Astrocyte (in vitro differentiated cells and primary cell): ENCODE measurements around the gene WDR5. TPM values are rescaled to one million over a fixed set of nuclear protein-coding genes. Genes with fewer than 3 reads are reported as not detected.

ENCODE experiments used
- DNase-seq: peaks from one replicate; pipeline ENCODE4 v3.0.0-alpha.2; 2010; ENCODE audit warnings: low read depth
- FAIRE-seq: peaks from 2 replicates; lab custom pipeline; 2011; peaks lifted over from hg19 to GRCh38; lab: Jason Lieb, UNC
- H2AFZ ChIP-seq: 2 replicates; pipeline ENCODE4 v1.6.0; 2012; ENCODE audit warnings: low read depth, low read length, inconsistent platforms
- H3K27ac ChIP-seq: 2 replicates; pipeline ENCODE4 v1.5.1; 2011; ENCODE audit warnings: low read depth, low read length, inconsistent platforms
- H3K27me3 ChIP-seq: 2 replicates; pipeline ENCODE4 v1.6.0; 2011; ENCODE audit warnings: low read length, inconsistent platforms; ENCODE audit not compliant: insufficient read depth
- H3K36me3 ChIP-seq: 2 replicates; pipeline ENCODE4 v1.5.1; 2011; ENCODE audit warnings: low read length, inconsistent platforms; ENCODE audit not compliant: insufficient read depth
- H3K4me1 ChIP-seq: 2 replicates; pipeline ENCODE4 v1.5.1; 2011; ENCODE audit warnings: low read length, inconsistent platforms; ENCODE audit not compliant: insufficient read depth
- H3K4me2 ChIP-seq: 2 replicates; pipeline ENCODE4 v1.6.0; 2012; ENCODE audit warnings: low read length, inconsistent platforms
- H3K4me3 ChIP-seq: 2 replicates; pipeline ENCODE4 v1.5.1; 2011; ENCODE audit warnings: low read depth, mild to moderate bottlenecking, low read length, inconsistent platforms; ENCODE audit not compliant: insufficient read depth
- H3K79me2 ChIP-seq: 2 replicates; pipeline ENCODE4 v1.6.0; 2012; ENCODE audit warnings: mild to moderate bottlenecking, low read length, inconsistent platforms; ENCODE audit not compliant: insufficient read depth
- H3K9ac ChIP-seq: 2 replicates; pipeline ENCODE4 v1.6.0; 2012; ENCODE audit warnings: mild to moderate bottlenecking, low read length, inconsistent platforms
- H3K9me3 ChIP-seq: 2 replicates; pipeline ENCODE4 v1.5.1; 2012; ENCODE audit warnings: low read depth, mild to moderate bottlenecking, low read length, inconsistent platforms; ENCODE audit not compliant: insufficient read depth
- H4K20me1 ChIP-seq: 2 replicates; pipeline ENCODE4 v1.6.0; 2012; ENCODE audit warnings: low read length, inconsistent platforms; ENCODE audit not compliant: insufficient read depth
- H3K27ac Mint-ChIP-seq: one replicate; pipeline ENCODE4 v1.8.0; 2021; ENCODE audit warnings: mild to moderate bottlenecking, mixed read lengths; ENCODE audit not compliant: unreplicated experiment
- H3K27me3 Mint-ChIP-seq: one replicate; pipeline ENCODE4 v1.8.0; 2021; ENCODE audit warnings: low read depth, mixed read lengths; ENCODE audit not compliant: unreplicated experiment
- H3K36me3 Mint-ChIP-seq: one replicate; pipeline ENCODE4 v1.8.0; 2021; ENCODE audit warnings: low read depth, mixed read lengths; ENCODE audit not compliant: unreplicated experiment
- H3K4me1 Mint-ChIP-seq: one replicate; pipeline ENCODE4 v1.8.0; 2021; ENCODE audit warnings: low read depth, mixed read lengths; ENCODE audit not compliant: unreplicated experiment
- H3K4me3 Mint-ChIP-seq: one replicate; pipeline ENCODE4 v1.8.0; 2021; ENCODE audit warnings: mild to moderate bottlenecking, moderate library complexity, mixed read lengths; ENCODE audit not compliant: unreplicated experiment
- H3K9me3 Mint-ChIP-seq: one replicate; pipeline ENCODE4 v1.8.0; 2021; ENCODE audit warnings: mild to moderate bottlenecking, mixed read lengths; ENCODE audit not compliant: unreplicated experiment
- EZH2 ChIP-seq: IDR thresholded peaks from 2 replicates; pipeline ENCODE4 v1.6.1; 2012; ENCODE audit warnings: mild to moderate bottlenecking, low read length, inconsistent platforms; ENCODE audit not compliant: insufficient read depth
- total RNA-seq: library from RNA; stranded (reverse); gene quantifications from 2 replicates; pipeline ENCODE4 v1.2.1, GENCODE V29; 2021
- TF ChIP-seq, protein P1 (sequence below): IDR thresholded peaks from 2 replicates; pipeline ENCODE4 v1.5.1; 2011; ENCODE audit warnings: low read depth, mild to moderate bottlenecking, inconsistent platforms, low read length, moderate library complexity; ENCODE audit not compliant: insufficient read depth

The WDR5 gene
- total RNA-seq, 1 donor from 2014 or later = 28.1 TPM

DNA sequence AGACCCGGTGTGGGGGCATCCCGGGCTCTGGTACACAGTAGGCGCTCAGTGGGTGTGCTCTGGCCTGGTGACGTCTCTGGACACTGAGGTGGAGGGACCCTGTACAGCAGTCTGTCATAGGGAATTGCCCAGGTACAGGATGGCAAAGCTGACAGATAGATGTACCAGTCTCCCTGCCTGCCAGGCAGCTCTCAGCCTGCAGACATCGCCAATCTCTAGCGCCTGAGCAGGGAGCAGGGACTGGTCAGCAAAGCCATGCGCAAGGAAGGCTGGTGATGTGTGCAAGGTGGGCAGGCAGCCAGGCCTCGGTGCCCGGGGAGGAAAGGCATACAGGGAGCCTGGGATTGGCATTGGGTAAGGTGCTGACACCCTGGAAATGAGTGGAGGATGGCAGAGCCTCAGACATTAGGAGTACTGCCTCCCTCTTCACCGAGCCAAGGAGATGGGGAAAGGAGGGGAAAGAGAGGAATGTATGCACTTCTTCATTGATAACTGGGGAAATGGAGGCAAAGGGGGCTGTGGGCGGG is 34.2 kb upstream of the WDR5 start:
- no peak for TF ChIP-seq EZH2
- TF ChIP-seq, protein P1, sequence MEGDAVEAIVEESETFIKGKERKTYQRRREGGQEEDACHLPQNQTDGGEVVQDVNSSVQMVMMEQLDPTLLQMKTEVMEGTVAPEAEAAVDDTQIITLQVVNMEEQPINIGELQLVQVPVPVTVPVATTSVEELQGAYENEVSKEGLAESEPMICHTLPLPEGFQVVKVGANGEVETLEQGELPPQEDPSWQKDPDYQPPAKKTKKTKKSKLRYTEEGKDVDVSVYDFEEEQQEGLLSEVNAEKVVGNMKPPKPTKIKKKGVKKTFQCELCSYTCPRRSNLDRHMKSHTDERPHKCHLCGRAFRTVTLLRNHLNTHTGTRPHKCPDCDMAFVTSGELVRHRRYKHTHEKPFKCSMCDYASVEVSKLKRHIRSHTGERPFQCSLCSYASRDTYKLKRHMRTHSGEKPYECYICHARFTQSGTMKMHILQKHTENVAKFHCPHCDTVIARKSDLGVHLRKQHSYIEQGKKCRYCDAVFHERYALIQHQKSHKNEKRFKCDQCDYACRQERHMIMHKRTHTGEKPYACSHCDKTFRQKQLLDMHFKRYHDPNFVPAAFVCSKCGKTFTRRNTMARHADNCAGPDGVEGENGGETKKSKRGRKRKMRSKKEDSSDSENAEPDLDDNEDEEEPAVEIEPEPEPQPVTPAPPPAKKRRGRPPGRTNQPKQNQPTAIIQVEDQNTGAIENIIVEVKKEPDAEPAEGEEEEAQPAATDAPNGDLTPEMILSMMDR = no peak
- Mint-ChIP-seq H3K4me1 (no peaks in the 10 kb centered on the region), H3K9me3 (peaks cover 11% of the 10 kb centered on the region), H3K36me3 (peaks cover 2% of the 10 kb centered on the region), H3K27ac (no peak overlapping the region), H3K27me3 (peaks cover 42% of the 10 kb centered on the region), H3K4me3 (no peak overlapping the region)
- Histone ChIP-seq H3K4me2 (no peak overlapping the region), H3K9ac (no peak overlapping the region), H3K9me3 (peaks cover 3% of the 10 kb centered on the region), H2AFZ (no peak overlapping the region), H3K4me1 (no peaks in the 10 kb centered on the region), H4K20me1 (no peaks in the 10 kb centered on the region), H3K79me2 (no peaks in the 10 kb centered on the region), H3K36me3 (no peaks in the 10 kb centered on the region), H3K27ac (no peak overlapping the region), H3K27me3 (peaks cover 8% of the 10 kb centered on the region), H3K4me3 (no peak overlapping the region)
- FAIRE-seq = no peak
- DNase-seq = no peak

DNA sequence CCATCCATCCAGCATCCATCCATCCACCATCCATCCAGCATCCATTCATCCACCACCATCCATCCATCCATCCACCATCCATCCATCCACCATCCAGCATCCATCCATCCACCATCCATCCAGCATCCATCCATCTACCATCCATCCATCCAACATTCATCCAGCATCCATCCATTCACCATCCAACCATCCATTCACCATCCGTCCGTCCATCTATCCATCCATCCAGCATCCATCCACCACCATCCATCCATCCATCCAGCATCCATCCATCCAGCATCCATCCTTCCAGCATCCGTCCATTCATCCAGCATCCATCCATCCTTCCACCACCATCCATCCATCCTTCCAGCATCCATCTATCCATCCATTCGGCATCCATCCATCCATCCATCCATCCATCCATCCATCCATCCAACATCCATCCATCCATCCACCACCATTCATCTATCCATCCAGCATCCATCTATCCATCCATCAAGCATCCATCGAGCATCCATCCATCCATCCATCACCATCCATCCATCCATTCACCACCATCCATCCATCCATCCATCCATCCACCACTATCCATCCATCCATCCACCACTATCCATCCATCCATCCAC is 32.4 kb upstream of the WDR5 start:
- TF ChIP-seq EZH2 = no peak
- TF ChIP-seq, protein P1 = no peak
- Mint-ChIP-seq H3K4me1 (no peaks in the 10 kb centered on the region), H3K4me3 (no peak overlapping the region), H3K36me3 (peaks cover 2% of the 10 kb centered on the region), H3K9me3 (peaks cover 11% of the 10 kb centered on the region), H3K27ac (no peak overlapping the region), H3K27me3 (peaks cover 39% of the 10 kb centered on the region)
- Histone ChIP-seq H3K36me3 (no peaks in the 10 kb centered on the region), H2AFZ (no peak overlapping the region), H3K4me1 (no peaks in the 10 kb centered on the region), H4K20me1 (no peaks in the 10 kb centered on the region), H3K4me2 (no peak overlapping the region), H3K9me3 (peaks cover 3% of the 10 kb centered on the region), H3K79me2 (no peaks in the 10 kb centered on the region), H3K4me3 (no peak overlapping the region), H3K27ac (no peak overlapping the region), H3K27me3 (peaks cover 10% of the 10 kb centered on the region), H3K9ac (no peak overlapping the region)
- FAIRE-seq (no peak), DNase-seq (no peak)

DNA sequence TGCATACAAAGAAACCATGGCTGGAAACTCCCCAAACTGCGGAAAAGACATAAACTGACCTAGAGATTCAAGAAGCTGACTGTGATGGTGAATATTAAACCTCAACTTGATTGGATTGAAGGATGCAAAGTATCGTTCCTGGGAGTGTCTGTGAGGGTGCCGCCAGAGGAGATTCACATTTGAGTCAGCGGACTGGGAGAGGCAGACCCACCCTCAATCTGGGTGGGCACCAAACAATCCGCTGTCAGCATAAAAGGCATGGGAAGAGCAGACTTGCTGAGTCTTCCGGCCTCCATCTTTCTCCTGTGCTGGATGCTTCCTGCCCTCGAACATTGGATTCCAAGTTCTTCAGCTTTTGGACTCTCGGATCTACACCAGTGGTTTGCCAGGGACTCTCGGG is 24.8 kb upstream of the WDR5 start:
- H3K36me3 Mint-ChIP-seq = no peaks in the 10 kb centered on the region
- H3K9ac ChIP-seq = no peak overlapping the region
- H3K27me3 ChIP-seq = peaks cover 2% of the 10 kb centered on the region
- no peaks in the 10 kb centered on the region for H3K27me3 Mint-ChIP-seq
- no peaks in the 10 kb centered on the region for H3K9me3 ChIP-seq
- no peaks in the 10 kb centered on the region for H3K4me1 ChIP-seq
- H4K20me1 ChIP-seq = no peaks in the 10 kb centered on the region
- H3K4me3 ChIP-seq = no peak overlapping the region
- H3K4me3 Mint-ChIP-seq = no peak overlapping the region
- no peak overlapping the region for H3K27ac ChIP-seq
- H3K9me3 Mint-ChIP-seq = peaks cover 6% of the 10 kb centered on the region
- DNase-seq (no peak), FAIRE-seq (no peak)
- no peaks in the 10 kb centered on the region for H3K36me3 ChIP-seq
- H3K79me2 ChIP-seq = no peaks in the 10 kb centered on the region
- H3K4me1 Mint-ChIP-seq = no peaks in the 10 kb centered on the region
- no peak overlapping the region for H3K27ac Mint-ChIP-seq
- no peak overlapping the region for H2AFZ ChIP-seq
- no peak overlapping the region for H3K4me2 ChIP-seq
- no peak for TF ChIP-seq EZH2
- TF ChIP-seq, protein P1 = no peak
